Measurements from ENCODE around the gene USP24.

Gene USP24

GRCh38 chr1:55234016-55234415 lies 18.9 kb upstream of the USP24 start:
- no peak overlapping the region for H3K9ac ChIP-seq (ENCODE audit: low read length)
- peaks cover 14% of the 10 kb centered on the region for H3K4me1 ChIP-seq (ENCODE audit: low read length)
- no peaks in the 10 kb centered on the region for H3K27me3 ChIP-seq (ENCODE audit: low read depth, low read length)
- H3K79me2 ChIP-seq (ENCODE audit: low read length): no peaks in the 10 kb centered on the region
- H3K27ac ChIP-seq (ENCODE audit: low read length): no peak overlapping the region
- H4K20me1 ChIP-seq (ENCODE audit: insufficient read depth, low read length): no peaks in the 10 kb centered on the region
- H3K4me3 ChIP-seq (ENCODE audit: low read length): no peak overlapping the region
- no peak overlapping the region for H2AFZ ChIP-seq (ENCODE audit: low read depth, low read length)
- no peak overlapping the region for H3K4me2 ChIP-seq (ENCODE audit: low read length)
- no peak for TF ChIP-seq CTCF (IDR thresholded peaks at IDR 0.05; ENCODE audit: low read depth, low read length)
- TF ChIP-seq EZH2phosphoT487 (IDR thresholded peaks at IDR 0.05; ENCODE audit: low read depth): no peak
- no peaks in the 10 kb centered on the region for H3K36me3 ChIP-seq (replicated peaks; ENCODE audit: low read depth, low read length)
- H3K9me3 ChIP-seq (ENCODE audit: insufficient read depth, low read length): no peaks in the 10 kb centered on the region

GRCh38 chr1:55233145-55233777 lies 18.1 kb upstream of the USP24 start:
- TF ChIP-seq CTCF (IDR thresholded peaks at IDR 0.05; ENCODE audit: low read depth, low read length) (no peak), EZH2phosphoT487 (IDR thresholded peaks at IDR 0.05; ENCODE audit: low read depth) (no peak)
- H3K4me3 ChIP-seq (ENCODE audit: low read length): no peak overlapping the region
- H3K27me3 ChIP-seq (ENCODE audit: low read depth, low read length): no peaks in the 10 kb centered on the region; the same call in 1 of the 2 replicates
- no peak overlapping the region for H3K27ac ChIP-seq (ENCODE audit: low read length)
- no peak overlapping the region for H3K4me2 ChIP-seq (ENCODE audit: low read length)
- no peaks in the 10 kb centered on the region for H3K9me3 ChIP-seq (ENCODE audit: insufficient read depth, low read length)
- peaks cover 14% of the 10 kb centered on the region for H3K4me1 ChIP-seq (ENCODE audit: low read length)
- no peaks in the 10 kb centered on the region for H3K36me3 ChIP-seq (replicated peaks; ENCODE audit: low read depth, low read length)
- H3K79me2 ChIP-seq (ENCODE audit: low read length): no peaks in the 10 kb centered on the region
- H2AFZ ChIP-seq (ENCODE audit: low read depth, low read length): no peak overlapping the region
- H4K20me1 ChIP-seq (ENCODE audit: insufficient read depth, low read length): no peaks in the 10 kb centered on the region
- no peak overlapping the region for H3K9ac ChIP-seq (ENCODE audit: low read length)

- Histone ChIP-seq H3K79me2 (ENCODE audit: low read length) (no peaks in the 10 kb centered on the region), H3K9me3 (ENCODE audit: insufficient read depth, low read length) (no peaks in the 10 kb centered on the region), H3K4me1 (ENCODE audit: low read length) (peaks cover 14% of the 10 kb centered on the region), H3K36me3 (replicated peaks; ENCODE audit: low read depth, low read length) (no peaks in the 10 kb centered on the region), H3K9ac (ENCODE audit: low read length) (no peak overlapping the region), H3K4me2 (ENCODE audit: low read length) (peak overlapping the region; percentile 63), H3K27me3 (ENCODE audit: low read depth, low read length) (no peaks in the 10 kb centered on the region; the same call in 1 of the 2 replicates), H3K27ac (ENCODE audit: low read length) (no peak overlapping the region), H2AFZ (ENCODE audit: low read depth, low read length) (no peak overlapping the region), H4K20me1 (ENCODE audit: insufficient read depth, low read length) (no peaks in the 10 kb centered on the region), H3K4me3 (ENCODE audit: low read length) (peak overlapping the region; percentile 64)
- TF ChIP-seq CTCF (IDR thresholded peaks at IDR 0.05; ENCODE audit: low read depth, low read length): no peak
- TF ChIP-seq EZH2phosphoT487 (IDR thresholded peaks at IDR 0.05; ENCODE audit: low read depth): no peak
Observed at GRCh38 chr1:55232448-55233144, 17.4 kb upstream of the USP24 start.

GRCh38 chr1:55231745-55232144 lies 16.6 kb upstream of the USP24 start:
- TF ChIP-seq EZH2phosphoT487 (IDR thresholded peaks at IDR 0.05; ENCODE audit: low read depth) (no peak), CTCF (IDR thresholded peaks at IDR 0.05; ENCODE audit: low read depth, low read length) (no peak)
- H3K27me3 ChIP-seq (ENCODE audit: low read depth, low read length): no peaks in the 10 kb centered on the region; the same call in 1 of the 2 replicates
- no peaks in the 10 kb centered on the region for H3K79me2 ChIP-seq (ENCODE audit: low read length)
- no peaks in the 10 kb centered on the region for H3K9me3 ChIP-seq (ENCODE audit: insufficient read depth, low read length)
- H2AFZ ChIP-seq (ENCODE audit: low read depth, low read length): no peak overlapping the region
- peaks cover 14% of the 10 kb centered on the region for H3K4me1 ChIP-seq (ENCODE audit: low read length)
- H3K4me3 ChIP-seq (ENCODE audit: low read length): peak overlapping the region; percentile 64; the same call in 1 of the 2 replicates
- no peaks in the 10 kb centered on the region for H3K36me3 ChIP-seq (replicated peaks; ENCODE audit: low read depth, low read length)
- H3K27ac ChIP-seq (ENCODE audit: low read length): no peak overlapping the region
- no peak overlapping the region for H3K9ac ChIP-seq (ENCODE audit: low read length)
- no peaks in the 10 kb centered on the region for H4K20me1 ChIP-seq (ENCODE audit: insufficient read depth, low read length)
- H3K4me2 ChIP-seq (ENCODE audit: low read length): peak overlapping the region; percentile 63
